Psoas muscle (tissue), 8 donors: ENCODE data around the gene RNASE2. TPM values are rescaled to one million over a fixed set of nuclear protein-coding genes. Genes with fewer than 3 reads are reported as not detected.
"Not testable (repeated sequence)": the region's sequence is repeated elsewhere in the genome, so short reads cannot be mapped to it uniquely, and the experiment has no call there.

Experiments
- ATAC-seq, 4 donors: fragments of 200-7000 bp; cut with Tn5 transposase; one replicate each; pipeline ENCODE4 v1.9.1; 2020; ENCODE audit warnings: moderate library complexity in 3 of 4, mild to moderate bottlenecking in 2 of 4
- DNase-seq, 2 donors: peaks; one replicate each; pipeline ENCODE4 v3.0.0-alpha.2; 2020
- H3K27ac ChIP-seq: fragments of 200-600 bp; one replicate; pipeline ENCODE4 v1.8.0; 2022
- H3K27me3 ChIP-seq, 3 donors: fragments of 200-600 bp in 1 of 3; one replicate each; pipeline versions ENCODE4 v1.6.1 to v1.8.0; 2013 to 2022; ENCODE audit warnings: low read length in 2 of 3, mild to moderate bottlenecking in 2 of 3, moderate library complexity in 1 of 3; ENCODE audit not compliant: insufficient read depth in 3 of 3
- H3K36me3 ChIP-seq, 2 donors: fragments of 200-600 bp in 1 of 2; one replicate each; pipeline versions ENCODE4 v1.6.1 to v1.8.0; 2013 to 2022; ENCODE audit warnings: low read depth in 1 of 2, mild to moderate bottlenecking in 1 of 2, moderate library complexity in 1 of 2; ENCODE audit not compliant: insufficient read depth in 1 of 2
- H3K4me1 ChIP-seq: fragments of 200-600 bp; one replicate; pipeline ENCODE4 v1.8.0; 2022
- H3K4me3 ChIP-seq: fragments of 200-600 bp; one replicate; pipeline ENCODE4 v1.8.0; 2022; ENCODE audit warnings: mild to moderate bottlenecking
- H3K9me3 ChIP-seq: fragments of 200-600 bp; one replicate; pipeline ENCODE4 v1.8.0; 2022
- CTCF ChIP-seq: fragments of 200-600 bp; IDR thresholded peaks from one replicate; pipeline ENCODE4 v1.8.0; 2022; ENCODE audit warnings: antibody characterized with exemption
- WGBS, 3 donors: extraction: QIAGEN DNeasy Blood & Tissue Kit; methylation state at CpG; one replicate each; pipeline versions ENCODE4 v1.1.6 to v1.1.7; 2013; 5-methylcytosine and 5-hydroxymethylcytosine counted together
- intact Hi-C, 2 donors: fragments of 100-400 bp; cut with DNase I; formaldehyde crosslinking; loops; one replicate each; pipeline versions ENCODE4 v1.11.0 to v1.14.2; 2022
- polyA plus RNA-seq, 3 donors: library from polyadenylated mRNA; stranded (reverse); fragments of 200-250 nt; gene quantifications; one replicate each; pipeline ENCODE4 v1.2.3, GENCODE V29; 2013
- total RNA-seq, 4 donors: library from RNA; stranded (reverse); fragmentation: NEBNext Ultra II Directional in 2 of 4; extraction: Animal tissue kit (Norgen Biotek cat#: 25700) in 2 of 4; gene quantifications; one replicate each; pipeline versions ENCODE4 v1.2.1 to v1.2.4, GENCODE V29; 2021 to 2023
- donor health status: healthy with polysubstance abuse.
- donor health status: DM: no; HTN: no; CAD: no; lungs with moderate emphysema.
- donor health status: Bipolar disorder and iron deficiency.
- donor health status: healthy.
- donor health status: DM: yes; HTN: yes; CAD: no.
- donor health status: DM: no; HTN: no; CAD: no.
- donor health status: DM: no; HTN: no; CAD: no.
- donor health status: DM: yes; HTN: yes; CAD: no.

The RNASE2 gene
- total and polyA plus RNA-seq, 7 donors, result 0.38 to 1.8 (median 0.99) TPM; not detected in 1

- Histone ChIP-seq H3K27ac (no peak overlapping the region), H3K4me1 (no peaks in the 10 kb centered on the region), H3K27me3 (no peaks in the 10 kb centered on the region), H3K9me3 (no peaks in the 10 kb centered on the region), H3K4me3 (no peak overlapping the region), H3K36me3 (no peaks in the 10 kb centered on the region)
- ATAC-seq (no peak), DNase-seq (no peak)
- intact Hi-C loops, result loop anchor here in 1 of 2 donors (1.0 kb wide), 1 partner anchor 21 kb away; no protein-coding TSS in a partner anchor
- TF ChIP-seq CTCF, result no peak
- 42 to 62% (median 46%) methylated on average over 2 of the region's 2 CpGs for WGBS, 3 donors
Measured at GRCh38 chr14:20982646-20983369, 27.5 kb downstream of the RNASE2 start.

GRCh38 chr14:20985650-20986049 is 30.4 kb downstream of the RNASE2 start:
- WGBS, 3 donors, result 92 to 95% (median 94%) methylated on average over 4 of the region's 4 CpGs
- intact Hi-C loops, H3K36me3 ChIP-seq, H3K4me1 ChIP-seq, H3K27ac ChIP-seq, H3K4me3 ChIP-seq, H3K9me3 ChIP-seq, ATAC-seq, DNase-seq, H3K27me3 ChIP-seq: not testable (repeated sequence)

GRCh38 chr14:20986811-20987210 is 31.5 kb downstream of the RNASE2 start:
- DNase-seq, result no peak
- WGBS, 3 donors, result 14 to 34% (median 25%) methylated on average over 2 of the region's 2 CpGs

GRCh38 chr14:20988717-20989470 is 33.6 kb downstream of the RNASE2 start:
- DNase-seq, result no peak
- no peak for ATAC-seq
- intact Hi-C loops, result no loop called here
- Histone ChIP-seq H3K4me1 (peaks cover 7% of the 10 kb centered on the region), H3K27me3 (no peaks in the 10 kb centered on the region), H3K36me3 (peaks cover 8 to 28% of the 10 kb centered on the region in 2 donors), H3K9me3 (no peaks in the 10 kb centered on the region), H3K4me3 (peak overlapping the region; percentile 89), H3K27ac (peak overlapping the region; percentile 84)
- no peak for TF ChIP-seq CTCF
- WGBS, 3 donors, result 87% methylated on average over 15 of the region's 15 CpGs

More at GRCh38 chr14:20986811-20987210, 31.5 kb downstream of the RNASE2 start:
- no peak for TF ChIP-seq CTCF
- Histone ChIP-seq H3K36me3 (peaks cover 0 to 7% of the 10 kb centered on the region in 2 donors), H3K9me3 (no peaks in the 10 kb centered on the region), H3K27me3 (no peaks in the 10 kb centered on the region), H3K4me1 (peaks cover 7% of the 10 kb centered on the region), H3K4me3 (no peak overlapping the region), H3K27ac (no peak overlapping the region)
- peak in 2 of 4 donors; percentile 16 to 23 for ATAC-seq
- intact Hi-C loops, result no loop called here

- Histone ChIP-seq H3K9me3 (no peaks in the 10 kb centered on the region), H3K4me1 (peaks cover 7% of the 10 kb centered on the region), H3K27me3 (no peaks in the 10 kb centered on the region), H3K36me3 (peaks cover 10 to 33% of the 10 kb centered on the region in 2 donors), H3K27ac (peak overlapping the region; percentile 84), H3K4me3 (peak overlapping the region; percentile 89)
- intact Hi-C loops, result no loop called here
- no peak for TF ChIP-seq CTCF
- ATAC-seq, result no peak
- no peak for DNase-seq
- 1 to 2% (median 2%) methylated on average over 11 of the region's 11 CpGs for WGBS, 3 donors
Measured at GRCh38 chr14:20989471-20989786, 34.1 kb downstream of the RNASE2 start.
